ENCODE results near the gene DHX30. TPM values are rescaled to one million over a fixed set of nuclear protein-coding genes. Genes with fewer than 3 reads are reported as not detected.

DHX30 gene
- total and polyA plus RNA-seq, 2 of the 4 experiments (the other 2 are of a cell fraction) = 55.6 to 57.2 TPM

GRCh38 chr3:47885168-47885567, 82.2 kb downstream of the DHX30 start:
- H3K9me3 ChIP-seq (ENCODE audit: control insufficient read depth, insufficient read depth, low read length) = no peaks in the 10 kb centered on the region
- H3K4me3 ChIP-seq (ENCODE audit: insufficient read depth, low read depth, low read length) = no peak overlapping the region
- no peak overlapping the region for H3K14ac ChIP-seq (replicated peaks; ENCODE audit: low read depth, low read length)
- ATAC-seq (ENCODE audit: low read depth) = no peak
- intact Hi-C loops (cut with micrococcal nuclease) = no loop called here
- CTCF ChIA-PET = no interaction called here
- no peak overlapping the region for H3K23ac ChIP-seq (ENCODE audit: low read depth, low read length)
- DNase-seq = no peak
- peaks cover 18% of the 10 kb centered on the region for H3K36me3 ChIP-seq (ENCODE audit: control insufficient read depth, insufficient read depth, low read length)
- no peaks in the 10 kb centered on the region for H3K27me3 ChIP-seq (ENCODE audit: control insufficient read depth, insufficient read depth, low read length)
- BruUV-seq (replicated peaks) = no TSS peak
- no peak overlapping the region for H4K91ac ChIP-seq (ENCODE audit: insufficient read depth, low read depth, low read length)
- H3K4me2 ChIP-seq (ENCODE audit: low read depth, low read length) = no peak overlapping the region
- no peaks in the 10 kb centered on the region for H4K20me1 ChIP-seq (ENCODE audit: insufficient read depth, low read length)
- in situ Hi-C loops (cut with MboI; ENCODE audit: low sequenced_read_pairs) = no loop called here
- no peak overlapping the region for H2BK15ac ChIP-seq (ENCODE audit: low read depth, low read length)
- H2BK5ac ChIP-seq (ENCODE audit: low read depth, low read length, poor library complexity, severe bottlenecking) = no peak overlapping the region
- POLR2A ChIA-PET (ENCODE audit: unreplicated experiment) = no interaction called here
- no peak overlapping the region for H2AK9ac ChIP-seq (replicated peaks; ENCODE audit: low read depth, low read length, poor library complexity)
- H2BK120ac ChIP-seq (ENCODE audit: low read depth, low read length) = no peak overlapping the region
- H2AK5ac ChIP-seq (ENCODE audit: low read depth, low read length) = no peak overlapping the region
- no peak overlapping the region for H3K27ac ChIP-seq (ENCODE audit: insufficient read depth, low read length)
- H2AFZ ChIP-seq (replicated peaks; ENCODE audit: low read length, poor library complexity) = no peak overlapping the region
- dilution Hi-C loops (cut with HindIII; ENCODE audit: low sequenced_read_pairs, unreplicated experiment) = no loop called here
- peaks cover 4% of the 10 kb centered on the region; the same call in 1 of the 2 replicates for H3K9me1 ChIP-seq (ENCODE audit: insufficient read depth, low read length)
- no peak overlapping the region for H3K56ac ChIP-seq (ENCODE audit: extremely low read depth, insufficient read depth, low read length)
- TF ChIP-seq ELK1 (IDR thresholded peaks at IDR 0.05; ENCODE audit: borderline replicate concordance, low read depth, low read length) (no peak), CHD1 (IDR thresholded peaks at IDR 0.05; ENCODE audit: low read depth, low read length) (no peak), BHLHE40 (IDR thresholded peaks at IDR 0.05; ENCODE audit: low read depth, low read length) (no peak), CTCF (conservative IDR thresholded peaks at IDR 0.05; ENCODE audit: low read depth, low read length) (no peak), RAD21 (IDR thresholded peaks at IDR 0.05; ENCODE audit: low read length) (no peak), MAZ (IDR thresholded peaks at IDR 0.05; ENCODE audit: borderline replicate concordance, low read depth, low read length) (no peak), MAFK (IDR thresholded peaks at IDR 0.05; ENCODE audit: low read depth, low read length) (no peak), CEBPB (IDR thresholded peaks at IDR 0.05; ENCODE audit: low read depth, low read length) (no peak), NFE2L2 (IDR thresholded peaks at IDR 0.05; ENCODE audit: low read depth, low read length) (no peak), RCOR1 (IDR thresholded peaks at IDR 0.05; ENCODE audit: insufficient replicate concordance, low read length) (no peak), MXI1 (IDR thresholded peaks at IDR 0.05; ENCODE audit: borderline replicate concordance, low read depth, low read length) (no peak), POLR2A (IDR thresholded peaks at IDR 0.05; ENCODE audit: low read depth, low read length) (no peak)
- H4K8ac ChIP-seq (ENCODE audit: low read depth in 2 of 2, low read length in 2 of 2) = no peak overlapping the region
- H2BK20ac ChIP-seq (ENCODE audit: low read depth, low read length) = no peak overlapping the region
- H4K5ac ChIP-seq (ENCODE audit: low read depth, low read length) = no peak overlapping the region
- WGBS, 2 experiments (ENCODE audit: extremely low coverage in 2 of 2, insufficient read length in 1 of 2) = no CpG with 5 or more reads among the region's 1 CpG
- 0 out of 2 replicates have a peak, but pooled peaks cover 1% of the 10 kb centered on the region for H3K4me1 ChIP-seq (ENCODE audit: control insufficient read depth, insufficient read depth, low read length)
- H3K18ac ChIP-seq (ENCODE audit: low read depth, low read length) = no peak overlapping the region
- H3K79me1 ChIP-seq (ENCODE audit: low read depth in 1 of 2, low read length in 2 of 2) = peaks cover 28 to 58% of the 10 kb centered on the region in 2 experiments
- H3K9ac ChIP-seq (ENCODE audit: low read depth, low read length) = no peak overlapping the region
- no peak overlapping the region for H3K4ac ChIP-seq (ENCODE audit: low read depth, low read length)

All from IMR-90 (cell line).